Bone marrow (tissue), 2 donors: Measurements from ENCODE around the gene NMT2.

Experiments
- DNase-seq, 2 donors: peaks; one replicate each; lab custom pipeline; 2025; lab: John Stamatoyannopoulos, UW

NMT2 gene

GRCh38 chr10:15141136-15142054, 27.1 kb downstream of the NMT2 start:
- DNase-seq: no peak

DNA sequence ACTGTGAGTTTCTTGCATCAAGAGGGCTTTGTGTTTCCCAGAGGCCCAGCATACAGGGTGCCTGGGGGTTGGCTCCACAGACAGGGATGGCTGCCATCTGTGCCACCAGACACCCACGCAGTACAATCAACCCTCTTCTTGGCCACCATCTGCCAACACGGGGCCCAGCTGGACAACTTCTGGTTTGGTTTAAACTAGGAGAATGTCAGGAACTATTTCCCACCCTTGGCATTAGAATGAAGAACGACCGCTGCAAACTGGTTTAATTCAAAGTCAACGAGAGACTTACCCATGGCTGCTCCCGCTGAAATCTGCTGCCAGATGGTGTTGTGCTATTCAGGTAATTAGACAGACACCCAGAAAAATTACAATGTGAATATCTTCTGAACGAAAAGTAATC, 27.8 kb downstream of the NMT2 start:
- no peak for DNase-seq

GRCh38 chr10:15137636-15138035, 30.9 kb downstream of the NMT2 start:
- DNase-seq: no peak

- no peak for DNase-seq
Measured at GRCh38 chr10:15137036-15137359, 31.5 kb downstream of the NMT2 start.

GRCh38 chr10:15136129-15137035, 32.1 kb downstream of the NMT2 start:
- no peak for DNase-seq

DNA sequence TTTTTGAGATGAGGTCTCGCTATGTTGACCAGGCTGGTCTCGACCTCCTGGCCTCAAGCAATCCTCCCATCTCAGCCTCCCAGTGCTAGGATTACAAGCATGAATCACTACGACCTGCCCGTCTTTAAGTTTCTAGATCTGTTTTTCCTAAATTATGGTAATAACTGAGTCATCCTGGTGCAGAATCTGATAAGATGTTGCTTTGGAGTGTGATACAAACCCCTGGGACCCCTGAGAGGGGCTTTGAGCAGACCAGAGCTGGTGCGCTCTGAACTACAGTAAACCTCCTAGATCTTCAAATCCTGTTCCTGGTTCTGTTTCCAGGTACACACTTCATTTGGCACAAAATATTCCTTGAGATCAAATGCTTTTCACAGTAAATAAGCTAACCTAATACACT, 37.2 kb downstream of the NMT2 start:
- DNase-seq: no peak

DNA sequence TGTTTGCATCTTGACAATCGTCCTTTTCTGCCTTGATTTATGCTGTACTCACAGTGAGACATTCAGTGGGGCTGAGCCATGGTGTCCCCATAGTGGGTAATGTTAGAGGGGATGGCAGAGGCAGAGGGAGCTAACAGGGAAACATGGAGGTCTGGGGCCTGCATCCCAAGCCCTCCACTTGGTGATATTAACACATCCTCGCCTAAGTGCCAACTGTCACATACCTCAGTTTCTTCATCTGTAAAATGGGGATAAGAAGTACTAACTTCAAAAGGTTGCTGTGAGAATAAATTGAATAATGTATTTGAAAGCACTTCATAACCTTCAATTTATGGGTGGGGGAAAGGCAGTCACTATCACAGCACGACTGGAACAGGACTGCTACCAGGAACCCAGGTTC, 43.6 kb downstream of the NMT2 start:
- DNase-seq: no peak

DNA sequence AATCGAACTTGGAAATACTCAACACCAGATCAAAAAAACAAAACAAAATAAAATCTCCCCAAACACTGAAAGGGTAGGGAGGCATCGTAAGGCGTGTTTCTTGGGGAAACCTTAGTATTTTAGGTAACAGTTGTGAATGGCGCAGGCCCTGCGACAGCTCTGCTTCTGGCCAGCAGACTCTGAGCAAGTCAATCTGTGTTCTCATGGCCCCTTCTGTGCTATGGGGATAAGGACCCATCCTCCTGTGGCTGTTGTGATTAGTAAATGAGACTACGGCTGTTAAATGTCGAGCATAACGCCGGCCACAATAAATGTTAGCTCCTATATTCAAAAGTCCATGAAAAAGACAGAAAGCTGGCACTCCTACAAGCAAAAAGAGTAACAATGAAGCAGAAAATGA, 44.3 kb downstream of the NMT2 start:
- no peak for DNase-seq

- DNase-seq: no peak
Measured at GRCh38 chr10:15123749-15124184, 44.7 kb downstream of the NMT2 start.

DNA sequence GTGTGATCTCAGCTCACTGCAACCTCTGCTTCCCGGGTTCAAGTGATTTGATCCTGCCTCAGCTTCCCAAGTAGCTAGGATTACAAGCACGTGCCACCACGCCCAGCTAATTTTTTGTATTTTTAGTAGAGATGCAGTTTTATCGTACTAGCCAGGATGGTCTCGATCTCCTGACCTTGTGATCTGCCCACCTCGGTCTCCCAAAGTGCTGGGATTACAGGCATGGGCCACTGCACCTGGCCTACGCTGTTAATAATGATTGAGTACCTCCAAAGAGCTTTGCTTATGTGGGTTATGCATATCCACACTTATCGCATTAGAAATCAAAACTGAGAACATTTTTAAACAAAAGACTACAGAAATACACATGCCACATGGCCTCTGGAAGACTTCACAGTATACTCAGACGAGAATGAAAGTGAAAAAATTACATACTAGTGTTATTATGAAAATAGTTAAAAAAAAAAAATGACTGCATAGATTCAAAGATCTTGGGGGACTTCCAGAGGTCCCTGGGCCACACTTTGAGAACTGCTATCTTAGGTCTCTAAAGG, 45.9 kb downstream of the NMT2 start:
- no peak for DNase-seq

DNA sequence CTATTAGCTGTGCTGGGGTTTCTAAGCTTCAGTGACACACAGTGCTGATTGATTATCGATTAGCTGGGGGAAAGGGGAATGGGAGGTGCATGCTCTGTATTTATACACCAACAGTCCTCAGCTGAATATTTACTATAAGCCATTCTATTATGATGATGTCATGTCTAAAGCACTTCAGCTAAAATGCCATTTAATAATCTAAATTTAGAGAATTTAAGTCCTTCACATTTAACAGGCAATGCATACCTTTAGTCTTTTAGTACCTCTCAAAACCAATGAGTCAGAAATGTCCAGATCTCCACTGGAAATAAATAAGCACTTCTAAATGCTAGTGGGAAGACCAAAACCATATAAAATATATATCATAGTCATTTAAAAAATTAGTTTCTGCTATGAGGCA, 46.8 kb downstream of the NMT2 start:
- DNase-seq: no peak

- no peak for DNase-seq
Measured at GRCh38 chr10:15120523-15120922, 48.0 kb downstream of the NMT2 start.

DNA sequence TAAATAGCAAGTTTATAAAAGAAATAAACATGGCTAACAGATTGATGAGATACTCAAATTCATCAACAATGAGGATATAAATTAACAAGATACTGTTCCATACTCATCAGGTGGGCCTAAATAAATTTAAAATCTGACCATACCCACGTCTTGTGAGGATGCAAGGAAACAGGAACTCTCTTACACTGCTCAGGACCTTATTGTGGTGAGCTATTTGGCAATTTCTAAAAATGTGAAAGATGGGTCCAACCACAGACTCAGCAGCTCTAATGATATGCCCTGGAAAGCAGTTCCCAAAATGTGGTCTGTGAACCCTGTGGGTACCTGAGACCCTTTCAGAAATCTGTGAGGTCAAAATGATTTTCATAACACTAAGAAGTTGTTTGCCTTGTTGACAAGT, 49.9 kb downstream of the NMT2 start:
- no peak for DNase-seq

DNA sequence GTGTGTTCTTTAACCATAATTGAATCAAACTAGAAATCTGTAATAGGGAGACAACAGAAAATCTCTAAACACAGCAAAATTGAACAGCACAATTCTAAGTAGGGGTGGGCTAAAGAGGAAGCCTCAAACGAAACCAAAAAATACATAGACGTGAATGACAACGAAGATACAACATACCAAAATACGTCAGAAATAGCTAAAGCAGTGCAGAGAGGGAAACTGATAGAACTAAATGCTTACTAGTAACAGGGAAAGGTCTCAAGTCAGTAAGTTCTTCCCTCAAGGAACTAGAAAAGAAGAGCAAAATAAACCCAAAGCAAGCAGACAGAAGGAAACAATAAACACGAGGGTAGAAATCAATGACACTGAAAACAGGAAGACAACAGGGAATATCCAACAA, 52.3 kb downstream of the NMT2 start:
- DNase-seq: no peak

DNA sequence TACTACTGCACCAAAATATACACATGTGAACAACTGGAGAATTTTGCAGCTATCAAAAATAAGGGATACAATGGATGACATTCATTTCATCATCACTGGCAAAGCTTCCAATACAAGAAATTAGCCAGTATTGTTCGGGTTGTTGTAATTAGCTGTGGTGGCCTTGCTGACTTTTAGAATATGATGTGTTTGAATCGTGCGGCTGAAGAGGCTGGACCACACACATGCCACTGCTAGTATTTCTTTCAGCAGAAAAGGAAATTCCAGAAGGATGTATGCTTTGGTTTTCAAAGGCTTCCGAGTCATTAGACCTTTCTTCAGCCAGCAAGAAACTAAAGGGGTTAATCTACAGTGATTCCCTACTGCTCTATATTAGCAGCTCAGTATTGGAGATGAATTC, 54.7 kb downstream of the NMT2 start:
- DNase-seq: no peak

DNA sequence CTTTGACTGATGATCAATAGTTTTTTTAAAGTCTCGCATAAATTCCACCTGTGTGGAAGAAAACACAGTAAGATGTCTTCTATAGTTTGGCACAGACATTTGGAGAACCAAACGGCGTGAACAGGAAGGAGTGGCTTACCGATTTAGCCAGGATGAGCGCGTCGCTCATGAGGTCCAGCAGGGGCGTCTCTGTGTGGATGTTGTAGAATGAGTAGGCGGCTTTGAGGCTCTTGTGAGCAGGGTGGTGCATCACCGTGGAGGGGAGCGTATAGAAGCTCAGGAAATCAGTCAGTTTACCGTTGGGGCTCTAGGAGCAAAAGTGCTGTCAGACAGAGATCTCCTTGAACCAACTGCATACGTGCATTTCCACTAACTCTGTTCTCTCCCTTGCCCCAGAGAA, 55.8 kb downstream of the NMT2 start:
- DNase-seq: no peak

DNA sequence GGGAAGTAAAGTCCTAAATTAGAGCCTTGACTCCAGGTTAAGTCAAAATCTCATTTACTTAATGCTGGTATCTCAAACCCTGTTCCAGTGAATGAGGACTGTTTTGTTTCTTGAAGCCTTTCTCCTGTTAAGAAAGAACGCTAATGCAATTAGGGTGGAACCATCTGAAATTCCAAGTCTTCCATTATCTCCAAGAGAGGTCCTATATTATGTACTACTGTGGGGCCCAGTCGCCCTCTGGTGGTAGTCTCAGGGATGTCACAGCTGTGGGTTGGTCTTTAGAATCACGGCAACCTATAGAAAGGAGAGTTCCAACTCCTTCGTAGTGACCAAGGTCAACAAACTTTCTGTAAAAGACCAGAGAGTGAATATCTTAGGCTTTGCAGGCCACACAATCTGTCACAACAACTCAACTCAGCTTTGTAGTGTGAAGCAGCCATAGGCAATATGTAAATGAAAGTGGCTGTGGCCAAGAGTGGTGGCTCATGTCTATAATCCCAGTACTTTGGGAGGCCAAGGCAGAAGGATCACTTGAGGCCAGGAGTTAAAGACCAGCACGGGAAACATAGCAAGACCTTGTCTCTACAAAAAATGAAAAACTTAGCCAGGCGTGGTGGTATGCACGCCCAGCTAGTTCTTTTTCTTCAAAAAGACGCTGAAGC, 62.0 kb downstream of the NMT2 start:
- peak; percentile 10 to 47 for DNase-seq

DNA sequence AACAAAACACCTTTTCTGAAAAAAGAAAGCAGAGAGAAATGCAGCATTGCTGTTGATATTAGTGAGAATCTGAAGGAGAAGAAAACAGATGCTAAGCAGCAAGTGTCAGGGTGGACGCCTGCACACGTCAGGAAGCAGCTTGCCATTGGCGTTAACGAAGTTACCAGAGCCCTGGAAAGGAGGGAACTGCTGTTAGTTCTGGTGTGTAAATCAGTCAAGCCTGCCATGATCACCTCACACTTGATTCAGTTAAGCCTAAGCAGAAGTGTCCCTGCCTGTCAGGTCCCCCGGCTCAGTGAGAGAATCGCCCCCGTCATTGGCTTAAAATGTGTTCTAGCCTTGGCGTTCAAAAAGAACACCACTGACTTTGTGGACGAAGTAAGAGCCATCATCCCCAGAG, 65.0 kb downstream of the NMT2 start:
- no peak for DNase-seq

DNA sequence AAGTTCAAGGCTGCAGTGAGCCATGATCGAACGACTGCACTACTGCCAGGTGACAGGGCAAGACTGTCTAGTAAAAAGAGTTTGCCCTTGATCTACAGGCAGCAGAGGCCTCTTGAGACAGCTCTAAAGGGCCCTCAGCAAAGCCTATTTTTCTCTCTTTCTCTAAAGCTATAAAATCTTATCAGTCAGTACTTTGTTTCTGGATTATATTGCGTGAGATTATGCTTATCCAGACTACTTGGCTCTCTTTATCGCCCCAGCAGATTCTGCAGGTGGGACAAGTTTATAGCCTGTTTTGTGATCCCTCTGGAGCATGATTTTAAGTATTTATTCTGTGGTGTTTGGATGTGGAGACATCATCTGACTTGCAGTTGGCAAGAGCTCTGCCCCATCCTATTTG, 68.6 kb downstream of the NMT2 start:
- no peak for DNase-seq

- DNase-seq: peak; percentile 84 to 99
Measured at GRCh38 chr10:15097011-15097812, 71.3 kb downstream of the NMT2 start, which contains the start of gene RPP38. TSS of gene RPP38 (plus strand) at chr10:15097355. CDS start at chr10:15103315, 5,960 bp downstream.

- no peak for DNase-seq
Measured at GRCh38 chr10:15096661-15097010, 71.9 kb downstream of the NMT2 start.
